ENCODE results near the gene ABCC4.

Gene ABCC4

DNA sequence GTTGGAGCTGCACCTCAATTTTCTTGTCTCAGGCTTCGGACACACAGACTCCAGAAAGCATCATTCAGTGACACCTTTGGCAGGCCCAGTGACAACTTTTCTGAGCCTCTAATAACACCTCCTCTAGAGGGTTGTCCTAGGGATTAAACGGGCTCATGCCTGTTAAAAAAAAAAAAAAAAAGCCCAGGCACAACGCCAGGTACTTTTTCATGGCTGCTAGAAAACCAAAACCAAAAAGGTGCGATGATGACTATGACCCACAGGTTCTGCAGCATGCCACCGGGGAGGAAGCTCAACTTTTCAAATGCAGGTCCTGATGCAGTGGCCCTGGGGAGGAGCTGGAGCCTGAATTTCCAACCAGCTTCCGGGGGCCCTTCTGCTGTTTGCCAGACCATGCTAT, 184.2 kb downstream of the ABCC4 start:
- TF ChIP-seq, protein P1, sequence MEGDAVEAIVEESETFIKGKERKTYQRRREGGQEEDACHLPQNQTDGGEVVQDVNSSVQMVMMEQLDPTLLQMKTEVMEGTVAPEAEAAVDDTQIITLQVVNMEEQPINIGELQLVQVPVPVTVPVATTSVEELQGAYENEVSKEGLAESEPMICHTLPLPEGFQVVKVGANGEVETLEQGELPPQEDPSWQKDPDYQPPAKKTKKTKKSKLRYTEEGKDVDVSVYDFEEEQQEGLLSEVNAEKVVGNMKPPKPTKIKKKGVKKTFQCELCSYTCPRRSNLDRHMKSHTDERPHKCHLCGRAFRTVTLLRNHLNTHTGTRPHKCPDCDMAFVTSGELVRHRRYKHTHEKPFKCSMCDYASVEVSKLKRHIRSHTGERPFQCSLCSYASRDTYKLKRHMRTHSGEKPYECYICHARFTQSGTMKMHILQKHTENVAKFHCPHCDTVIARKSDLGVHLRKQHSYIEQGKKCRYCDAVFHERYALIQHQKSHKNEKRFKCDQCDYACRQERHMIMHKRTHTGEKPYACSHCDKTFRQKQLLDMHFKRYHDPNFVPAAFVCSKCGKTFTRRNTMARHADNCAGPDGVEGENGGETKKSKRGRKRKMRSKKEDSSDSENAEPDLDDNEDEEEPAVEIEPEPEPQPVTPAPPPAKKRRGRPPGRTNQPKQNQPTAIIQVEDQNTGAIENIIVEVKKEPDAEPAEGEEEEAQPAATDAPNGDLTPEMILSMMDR (IDR thresholded peaks at IDR 0.05; ENCODE audit: insufficient read depth, missing control alignments) = no peak
- no peak for FAIRE-seq
- DNase-seq (ENCODE audit: insufficient read length, low spot score) = no peak

DNA sequence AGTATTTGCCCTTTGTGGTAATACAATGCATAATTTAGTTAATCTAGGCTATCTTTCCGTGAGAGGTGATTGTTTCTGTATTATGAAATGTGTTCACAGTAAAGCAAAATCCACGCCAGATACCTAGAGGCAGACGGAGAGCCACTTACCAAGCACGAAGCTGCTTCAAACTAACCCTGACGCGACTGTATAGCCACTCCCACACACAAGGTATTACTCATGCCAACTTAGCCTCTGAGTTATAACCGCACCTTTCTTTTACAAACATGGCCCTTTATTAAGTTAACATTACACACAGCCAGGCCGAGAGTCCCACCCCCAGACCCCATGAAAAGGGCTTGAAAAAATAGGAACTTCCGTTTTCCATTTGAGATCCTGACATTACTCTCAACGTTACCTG, 185.7 kb downstream of the ABCC4 start:
- TF ChIP-seq, protein P1 (IDR thresholded peaks at IDR 0.05; ENCODE audit: insufficient read depth, missing control alignments) = no peak
- FAIRE-seq = no peak
- DNase-seq (ENCODE audit: insufficient read length, low spot score) = no peak

DNA sequence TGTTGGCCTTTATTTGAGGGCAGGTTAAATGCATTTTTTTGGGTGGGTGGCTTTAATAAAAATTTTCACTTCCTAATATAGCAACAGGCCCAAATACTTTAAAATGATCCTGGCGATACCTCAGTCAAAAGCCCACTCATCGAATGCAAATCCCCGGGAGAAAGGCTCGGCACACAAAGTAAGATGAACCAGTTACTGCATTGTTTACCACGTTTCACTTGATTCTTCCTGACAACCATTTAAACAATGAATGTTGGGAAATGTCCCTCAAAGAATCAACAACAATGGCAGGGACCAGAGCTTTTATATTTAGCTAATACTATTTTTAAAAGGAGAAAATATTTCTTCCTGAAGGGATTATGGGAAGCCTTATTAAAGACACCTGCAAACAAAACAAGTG, 187.7 kb downstream of the ABCC4 start:
- FAIRE-seq (no peak), DNase-seq (ENCODE audit: insufficient read length, low spot score) (no peak)
- TF ChIP-seq, protein P1 (IDR thresholded peaks at IDR 0.05; ENCODE audit: insufficient read depth, missing control alignments) = no peak

DNA sequence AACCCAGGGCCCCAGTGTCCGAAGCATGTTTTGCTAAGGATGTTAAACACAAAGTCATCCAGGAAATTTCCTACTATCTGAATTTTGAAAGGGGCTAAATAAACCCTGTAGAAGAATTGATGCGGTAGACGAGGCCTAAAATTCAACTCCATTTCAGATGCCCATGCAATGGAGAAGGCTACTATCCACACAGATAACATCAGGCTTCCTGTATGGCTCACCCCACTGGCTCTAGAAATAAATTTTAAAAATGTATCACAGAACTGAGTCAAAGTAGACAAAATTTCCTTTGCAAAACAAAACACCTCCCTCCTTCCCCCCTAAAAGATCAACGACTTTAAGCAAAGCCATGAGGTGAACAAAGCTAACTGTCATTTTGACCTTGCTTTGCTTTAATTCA, 188.4 kb downstream of the ABCC4 start:
- TF ChIP-seq, protein P1 (IDR thresholded peaks at IDR 0.05; ENCODE audit: insufficient read depth, missing control alignments) = no peak
- FAIRE-seq (no peak), DNase-seq (ENCODE audit: insufficient read length, low spot score) (no peak)

DNA sequence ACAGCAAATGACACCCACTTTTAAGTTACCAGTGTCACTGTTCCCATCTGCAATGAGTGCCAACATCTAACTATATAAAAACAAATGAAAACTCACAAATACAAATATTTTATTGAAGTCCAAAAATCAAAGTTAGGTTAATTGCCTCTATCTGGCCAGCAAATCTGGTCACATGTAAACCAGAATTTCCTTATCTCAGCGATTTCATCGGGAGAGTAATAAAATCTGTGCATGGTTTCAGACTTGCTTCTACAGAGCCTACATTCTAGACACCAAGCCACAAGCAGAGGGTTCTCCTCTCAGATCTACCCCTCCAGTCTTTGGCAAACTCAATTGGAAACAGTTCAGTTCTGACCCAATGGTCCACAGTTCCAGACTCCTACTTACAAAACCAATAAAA, 189.6 kb downstream of the ABCC4 start:
- TF ChIP-seq, protein P1 (IDR thresholded peaks at IDR 0.05; ENCODE audit: insufficient read depth, missing control alignments) = no peak
- DNase-seq (ENCODE audit: insufficient read length, low spot score) = no peak
- FAIRE-seq = no peak

DNA sequence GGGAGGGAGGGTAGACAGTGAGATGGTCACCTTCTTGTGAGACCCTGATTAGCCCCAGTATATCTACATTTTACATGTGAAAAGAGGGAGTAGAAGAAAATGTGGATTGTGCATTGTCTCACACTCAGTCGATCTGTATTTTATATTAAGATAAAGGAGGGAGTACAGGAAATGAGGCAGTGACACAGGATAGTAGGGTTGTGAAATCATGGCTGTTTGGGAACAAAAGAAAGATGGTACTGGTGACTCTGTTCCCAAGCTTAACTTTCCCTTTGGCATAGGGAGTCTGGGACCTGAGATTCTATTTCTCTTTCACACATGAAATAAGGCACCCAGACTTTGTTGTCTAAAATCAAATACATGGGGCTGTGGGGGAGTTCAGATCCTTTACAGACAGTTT, 194.7 kb downstream of the ABCC4 start:
- DNase-seq (ENCODE audit: insufficient read length, low spot score) = no peak
- no peak for FAIRE-seq
- TF ChIP-seq, protein P1 (IDR thresholded peaks at IDR 0.05; ENCODE audit: insufficient read depth, missing control alignments) = no peak

DNA sequence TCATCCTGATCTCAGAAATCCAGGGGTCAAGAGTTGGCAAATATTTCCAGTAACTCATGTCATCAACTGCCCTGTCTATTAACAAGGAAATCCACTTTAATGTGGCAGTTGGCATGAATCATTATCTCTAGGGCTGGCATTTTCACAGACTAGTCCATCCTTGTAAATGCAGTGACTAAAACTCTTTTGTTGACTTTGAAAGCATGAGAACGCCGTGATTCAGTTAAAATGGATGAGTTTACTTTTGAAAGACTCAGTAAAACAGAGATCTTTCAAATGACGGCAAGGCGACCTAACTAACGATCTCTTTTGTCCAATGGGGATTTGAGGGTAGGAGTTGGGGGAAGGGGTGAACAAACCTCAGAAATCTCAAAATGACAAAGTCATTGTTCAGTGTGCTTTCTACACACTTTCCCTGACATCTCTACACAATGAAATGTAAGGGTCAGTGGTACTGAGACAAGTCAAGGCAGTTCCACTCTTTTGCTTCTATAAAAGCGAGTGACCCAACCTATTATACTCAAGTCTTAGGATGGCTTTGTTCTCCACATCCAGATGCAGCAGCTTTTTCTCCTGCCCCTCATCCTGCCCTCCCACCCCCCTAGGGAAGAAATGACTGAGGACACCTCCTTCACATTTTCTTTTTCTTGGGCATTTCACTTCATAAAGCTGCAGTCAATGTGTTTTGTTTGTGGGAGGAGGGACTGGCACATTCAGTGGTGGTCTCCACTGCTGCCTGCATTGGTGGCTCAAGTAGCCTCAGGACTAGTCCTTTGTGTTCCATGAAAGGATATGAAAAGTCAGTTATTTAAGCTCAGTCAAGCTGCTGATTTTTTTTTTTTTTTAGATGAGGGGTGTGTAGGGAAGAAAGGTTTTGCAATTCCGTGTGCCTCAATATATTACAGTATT, 200.5 kb downstream of the ABCC4 start:
- DNase-seq (ENCODE audit: insufficient read length, low spot score) (no peak), FAIRE-seq (no peak)
- TF ChIP-seq, protein P1 (IDR thresholded peaks at IDR 0.05; ENCODE audit: insufficient read depth, missing control alignments) = no peak
